Fibroblast of the aortic adventitia (primary cell): ENCODE data around the gene ZNF184. TPM values are rescaled to one million over a fixed set of nuclear protein-coding genes. Genes with fewer than 3 reads are reported as not detected.

ENCODE experiments used
- DNase-seq: peaks from one replicate; pipeline ENCODE4 v3.0.0-alpha.2; 2010; ENCODE audit warnings: low read depth
- H3K4me3 ChIP-seq: 2 replicates; pipeline ENCODE4 v1.5.1; 2011; ENCODE audit warnings: low read depth, mild to moderate bottlenecking, control low read depth, low read length, moderate library complexity
- total RNA-seq: library from RNA; depleted of rRNA; stranded (reverse); fragments of >200 nt; gene quantifications from 2 replicates; pipeline ENCODE4 v1.2.3, GENCODE V29; 2012; ENCODE audit warnings: low replicate concordance
- TF ChIP-seq, protein P1 (sequence below): IDR thresholded peaks from 2 replicates; pipeline ENCODE4 v1.5.1; 2011; ENCODE audit warnings: mild to moderate bottlenecking, low read length, control low read depth, inconsistent platforms; ENCODE audit not compliant: insufficient read depth

The ZNF184 gene
- total RNA-seq, 1 donor, result 12.2 TPM

DNA sequence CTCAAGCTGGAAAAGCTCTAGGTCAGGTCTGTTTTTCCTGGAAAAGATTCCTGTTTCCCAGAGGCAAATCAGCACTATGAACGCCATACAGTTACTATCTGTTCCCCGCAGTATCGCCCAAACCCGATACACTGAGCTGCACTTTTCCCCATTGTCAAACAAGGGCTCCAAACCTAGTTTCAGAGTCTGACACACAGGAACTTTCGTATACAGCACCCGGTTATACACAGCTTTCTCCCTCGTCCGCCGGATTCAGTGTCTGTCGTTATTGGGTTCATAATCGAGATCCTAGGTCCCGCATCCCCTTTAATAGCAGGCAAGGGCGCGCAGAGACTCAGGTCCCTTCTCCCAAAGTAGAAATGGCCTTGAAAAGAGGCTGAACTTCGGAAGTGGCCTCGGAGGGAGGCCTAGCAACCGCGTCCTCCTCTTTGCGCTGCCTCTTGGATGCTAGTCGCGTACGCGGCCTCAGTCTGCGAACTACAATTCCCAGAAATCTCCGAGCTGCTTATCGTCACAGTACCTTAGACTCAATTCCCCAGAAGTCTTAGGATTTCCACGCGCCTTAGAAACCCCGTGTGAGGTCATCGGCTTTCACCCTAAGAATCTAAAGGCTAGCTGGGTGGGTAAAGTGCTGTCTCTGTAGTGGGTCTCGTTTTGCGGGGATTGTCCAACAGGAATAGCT, 50.1 kb downstream of the ZNF184 start:
- peak; percentile 17 for DNase-seq
- TF ChIP-seq, protein P1, sequence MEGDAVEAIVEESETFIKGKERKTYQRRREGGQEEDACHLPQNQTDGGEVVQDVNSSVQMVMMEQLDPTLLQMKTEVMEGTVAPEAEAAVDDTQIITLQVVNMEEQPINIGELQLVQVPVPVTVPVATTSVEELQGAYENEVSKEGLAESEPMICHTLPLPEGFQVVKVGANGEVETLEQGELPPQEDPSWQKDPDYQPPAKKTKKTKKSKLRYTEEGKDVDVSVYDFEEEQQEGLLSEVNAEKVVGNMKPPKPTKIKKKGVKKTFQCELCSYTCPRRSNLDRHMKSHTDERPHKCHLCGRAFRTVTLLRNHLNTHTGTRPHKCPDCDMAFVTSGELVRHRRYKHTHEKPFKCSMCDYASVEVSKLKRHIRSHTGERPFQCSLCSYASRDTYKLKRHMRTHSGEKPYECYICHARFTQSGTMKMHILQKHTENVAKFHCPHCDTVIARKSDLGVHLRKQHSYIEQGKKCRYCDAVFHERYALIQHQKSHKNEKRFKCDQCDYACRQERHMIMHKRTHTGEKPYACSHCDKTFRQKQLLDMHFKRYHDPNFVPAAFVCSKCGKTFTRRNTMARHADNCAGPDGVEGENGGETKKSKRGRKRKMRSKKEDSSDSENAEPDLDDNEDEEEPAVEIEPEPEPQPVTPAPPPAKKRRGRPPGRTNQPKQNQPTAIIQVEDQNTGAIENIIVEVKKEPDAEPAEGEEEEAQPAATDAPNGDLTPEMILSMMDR, result no peak
- peak overlapping the region; percentile 13 for H3K4me3 ChIP-seq

DNA sequence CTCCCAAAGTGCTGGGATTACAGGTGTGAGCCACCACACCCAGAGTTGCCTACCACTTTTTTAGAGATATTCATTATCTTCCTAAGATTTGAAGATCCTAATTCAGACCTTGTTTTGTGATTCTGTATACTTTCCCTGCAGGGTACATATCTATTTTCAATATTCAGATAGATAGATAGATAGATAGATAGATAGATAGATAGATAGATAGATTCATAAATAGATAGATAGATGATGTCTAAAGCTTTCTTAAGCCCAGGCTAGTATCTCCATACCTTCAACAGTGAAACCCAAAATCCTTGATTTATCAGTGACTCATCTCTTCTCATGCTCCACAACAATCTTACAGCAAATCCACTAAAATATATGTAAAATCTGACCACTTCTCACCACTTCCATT, 53.5 kb downstream of the ZNF184 start:
- no peak for DNase-seq

DNA sequence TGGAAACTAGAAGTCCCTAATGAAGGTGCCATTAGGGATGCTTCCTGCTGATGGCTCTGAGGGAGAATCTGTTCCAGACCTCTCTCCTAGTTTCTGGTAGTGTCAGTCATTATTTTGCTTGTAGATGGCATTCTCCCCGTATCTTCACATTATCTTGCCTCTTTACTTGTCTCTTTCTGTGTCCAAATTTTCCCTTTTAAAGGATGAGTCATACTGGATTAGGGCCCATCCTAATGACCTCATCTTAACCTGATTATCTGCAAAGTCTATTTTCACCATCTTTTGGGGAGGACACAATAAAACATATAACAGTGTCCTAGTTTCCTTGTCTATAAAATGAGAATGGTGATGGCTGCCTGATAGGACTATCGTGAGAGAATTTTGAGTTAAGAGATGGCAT, 57.0 kb downstream of the ZNF184 start:
- TF ChIP-seq, protein P1, result no peak
- DNase-seq, result no peak

More for the DNA sequence above, 53.5 kb downstream of the ZNF184 start:
- TF ChIP-seq, protein P1, result no peak
- no peak overlapping the region for H3K4me3 ChIP-seq

DNA sequence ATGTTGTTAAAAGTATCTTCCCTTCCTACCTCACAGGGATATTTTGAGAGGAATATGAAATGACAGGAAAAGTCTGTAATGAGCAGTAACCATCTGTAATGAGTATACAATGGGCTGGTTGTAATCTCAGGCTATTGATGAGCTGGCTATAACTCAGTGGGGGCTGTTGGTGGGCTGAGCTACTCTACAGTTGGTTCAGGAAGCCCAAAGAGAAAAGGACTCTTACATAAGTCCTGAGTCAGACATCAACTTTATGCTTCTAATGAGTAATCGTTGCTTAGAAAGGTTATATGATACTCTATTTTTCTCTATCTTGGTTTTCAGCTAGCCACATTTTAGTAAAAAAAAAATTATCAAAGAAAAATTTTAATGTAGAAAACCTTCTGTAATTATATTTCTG, 57.9 kb downstream of the ZNF184 start:
- H3K4me3 ChIP-seq, result no peak overlapping the region
- TF ChIP-seq, protein P1, result no peak
- no peak for DNase-seq

More for the DNA sequence above, 57.0 kb downstream of the ZNF184 start:
- H3K4me3 ChIP-seq, result no peak overlapping the region

DNA sequence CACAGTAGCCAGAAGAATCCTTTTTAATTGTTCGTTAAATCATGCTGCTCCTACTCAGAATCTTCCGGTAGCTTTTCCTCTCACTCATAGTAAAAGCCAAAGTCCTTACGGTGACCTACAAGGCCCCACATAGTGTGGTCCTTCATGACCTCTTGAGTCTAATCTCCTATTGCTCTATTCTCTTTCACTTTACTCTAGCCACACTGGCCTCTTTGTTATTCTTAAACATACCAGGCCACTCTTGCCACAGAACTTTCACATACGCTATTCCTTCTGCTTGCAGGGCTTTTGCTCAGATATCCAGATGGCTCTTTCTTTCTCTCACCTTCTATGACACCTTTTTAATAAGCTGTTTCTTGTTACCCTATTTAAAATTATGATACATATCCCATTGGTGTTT, 58.6 kb downstream of the ZNF184 start:
- no peak overlapping the region for H3K4me3 ChIP-seq
- TF ChIP-seq, protein P1, result no peak
- DNase-seq, result no peak

DNA sequence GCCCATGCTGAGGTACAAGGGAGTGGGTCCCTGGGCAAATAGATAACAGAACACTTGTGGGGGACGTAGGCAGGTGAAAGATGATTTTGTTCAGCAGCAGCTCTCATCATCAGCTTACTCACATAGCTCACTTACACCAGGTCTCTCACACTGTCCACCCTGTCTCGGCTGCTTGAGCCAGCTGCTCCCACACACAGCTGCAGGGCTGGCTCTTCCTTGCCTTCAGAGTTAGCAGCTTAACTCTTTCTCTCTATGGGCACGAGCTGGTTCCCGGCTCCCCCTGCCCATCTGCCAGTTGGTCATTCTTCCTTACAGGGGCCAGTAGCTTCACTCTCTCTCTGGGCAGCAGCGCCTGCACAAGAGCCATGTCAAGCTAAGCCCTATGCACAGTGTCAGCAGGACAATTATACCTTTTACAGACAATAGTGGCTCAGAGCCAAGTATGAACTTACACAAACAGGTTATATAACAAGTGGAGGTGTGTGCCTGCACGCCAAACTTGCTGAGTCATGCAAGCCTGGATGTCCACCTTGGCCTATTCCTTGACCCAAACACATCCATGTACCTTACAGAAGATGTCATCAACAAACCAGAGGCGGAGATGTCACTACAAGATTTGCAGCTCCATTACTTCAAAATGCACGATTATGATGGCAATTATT, 65.6 kb downstream of the ZNF184 start:
- TF ChIP-seq, protein P1, result no peak
- no peak overlapping the region for H3K4me3 ChIP-seq
- DNase-seq, result no peak
